Neuronal stem cell (in vitro differentiated cells): ENCODE results near the gene SLC18B1.
A peak's percentile ranks its signal among the peaks of the same experiment; 100 is the strongest.

ENCODE experiments used
- DNase-seq: peaks from one replicate; pipeline ENCODE4 v3.0.0-alpha.2; 2013; ENCODE audit warnings: low spot score
- H2AFZ ChIP-seq: one replicate; pipeline ENCODE4 v1.6.1; 2013; ENCODE audit warnings: mild to moderate bottlenecking, low read length, inconsistent platforms
- H2AK5ac ChIP-seq: 2 replicates; pipeline ENCODE4 v1.6.1; 2013; ENCODE audit warnings: low read depth, mild to moderate bottlenecking, inconsistent platforms, low read length, moderate library complexity, mixed read lengths
- H2BK120ac ChIP-seq: 2 replicates; pipeline ENCODE4 v1.6.1; 2013; ENCODE audit warnings: low read depth, mild to moderate bottlenecking, inconsistent platforms, low read length, moderate library complexity, mixed read lengths
- H2BK12ac ChIP-seq: one replicate; pipeline ENCODE4 v1.6.1; 2013; ENCODE audit warnings: low read length, inconsistent platforms
- H2BK15ac ChIP-seq: 2 replicates; pipeline ENCODE4 v1.6.1; 2013; ENCODE audit warnings: mild to moderate bottlenecking, low read length, inconsistent platforms, mixed read lengths
- H2BK5ac ChIP-seq: one replicate; pipeline ENCODE4 v1.6.1; 2013; ENCODE audit warnings: inconsistent platforms, mild to moderate bottlenecking, low read length, moderate library complexity
- H3K14ac ChIP-seq: one replicate; pipeline ENCODE4 v1.6.1; 2013; ENCODE audit warnings: low read length, inconsistent platforms
- H3K18ac ChIP-seq: 2 replicates; pipeline ENCODE4 v1.6.1; 2013; ENCODE audit warnings: low read length, inconsistent platforms
- H3K23ac ChIP-seq: 2 replicates; pipeline ENCODE4 v1.6.1; 2013; ENCODE audit warnings: low read depth, mild to moderate bottlenecking, mixed read lengths, low read length, inconsistent platforms; ENCODE audit not compliant: poor library complexity
- H3K27ac ChIP-seq: replicated peaks from 3 replicates; pipeline ENCODE4 v1.5.1; 2013; ENCODE audit warnings: low read length, inconsistent platforms
- H3K27me3 ChIP-seq, 3 experiments: 2 replicates each; pipeline ENCODE4 v1.6.1; 2013; ENCODE audit warnings: low read length in 3 of 3, mild to moderate bottlenecking in 2 of 3, inconsistent platforms in 1 of 3, low read depth in 1 of 3, mixed read lengths in 1 of 3, moderate library complexity in 1 of 3; ENCODE audit not compliant: control insufficient read depth in 3 of 3, insufficient read depth in 3 of 3
- H3K36me3 ChIP-seq, 2 donors: replicated peaks in 1 of 2; 2 replicates each; pipeline ENCODE4 v1.6.1; 2013; ENCODE audit warnings: low read length in 2 of 2; ENCODE audit not compliant: control insufficient read depth in 2 of 2, insufficient read depth in 2 of 2
- H3K4ac ChIP-seq: 2 replicates; pipeline ENCODE4 v1.6.1; 2013; ENCODE audit warnings: inconsistent platforms, mild to moderate bottlenecking, low read length, moderate library complexity
- H3K4me1 ChIP-seq, 2 donors: 1 replicate in 1 of 2; 2 replicates in 1 of 2; pipeline ENCODE4 v1.6.1; 2013; ENCODE audit warnings: low read length in 2 of 2, low read depth in 1 of 2; ENCODE audit not compliant: control insufficient read depth in 2 of 2, insufficient read depth in 1 of 2
- H3K4me2 ChIP-seq: one replicate; pipeline ENCODE4 v1.6.1; 2013; ENCODE audit warnings: mild to moderate bottlenecking, low read length, inconsistent platforms; ENCODE audit not compliant: insufficient read depth, poor library complexity, severe bottlenecking
- H3K4me3 ChIP-seq, 2 donors: 2 replicates each; pipeline ENCODE4 v1.5.1; 2013; ENCODE audit warnings: low read length in 2 of 2, mild to moderate bottlenecking in 2 of 2, inconsistent platforms in 1 of 2, moderate library complexity in 1 of 2
- H3K79me1 ChIP-seq: one replicate; pipeline ENCODE4 v1.6.1; 2013; ENCODE audit warnings: low read depth, mild to moderate bottlenecking, inconsistent platforms, low read length, moderate library complexity
- H3K9ac ChIP-seq: one replicate; pipeline ENCODE4 v1.6.1; 2013; ENCODE audit warnings: mild to moderate bottlenecking, low read depth, low read length, inconsistent platforms; ENCODE audit not compliant: poor library complexity
- H3K9me3 ChIP-seq, 2 donors: replicated peaks in 1 of 2; 2 replicates each; pipeline versions ENCODE3 to v1.6.1; 2013; ENCODE audit warnings: low read length in 2 of 2, mild to moderate bottlenecking in 2 of 2, inconsistent platforms in 1 of 2, low read depth in 1 of 2, mixed read lengths in 1 of 2, moderate library complexity in 1 of 2; ENCODE audit not compliant: control insufficient read depth in 2 of 2, insufficient read depth in 1 of 2
- H4K8ac ChIP-seq: one replicate; pipeline ENCODE4 v1.6.1; 2013; ENCODE audit warnings: low read depth, mild to moderate bottlenecking, inconsistent platforms, low read length, moderate library complexity
- H4K91ac ChIP-seq: one replicate; pipeline ENCODE4 v1.6.1; 2013; ENCODE audit warnings: low read length, low read depth, mild to moderate bottlenecking, inconsistent platforms; ENCODE audit not compliant: poor library complexity
- WGBS, 2 donors: extraction: QIAGEN DNeasy Blood & Tissue Kit; methylation state at CpG; one replicate each; pipeline ENCODE4 v1.1.7; 2013; ENCODE audit warnings: missing lambda C conversion rate in 2 of 2, mixed read lengths in 1 of 2; ENCODE audit not compliant: insufficient read length in 2 of 2, insufficient replicate concordance in 1 of 2; ENCODE audit errors: extremely low coverage in 2 of 2; 5-methylcytosine and 5-hydroxymethylcytosine counted together

The SLC18B1 gene

DNA sequence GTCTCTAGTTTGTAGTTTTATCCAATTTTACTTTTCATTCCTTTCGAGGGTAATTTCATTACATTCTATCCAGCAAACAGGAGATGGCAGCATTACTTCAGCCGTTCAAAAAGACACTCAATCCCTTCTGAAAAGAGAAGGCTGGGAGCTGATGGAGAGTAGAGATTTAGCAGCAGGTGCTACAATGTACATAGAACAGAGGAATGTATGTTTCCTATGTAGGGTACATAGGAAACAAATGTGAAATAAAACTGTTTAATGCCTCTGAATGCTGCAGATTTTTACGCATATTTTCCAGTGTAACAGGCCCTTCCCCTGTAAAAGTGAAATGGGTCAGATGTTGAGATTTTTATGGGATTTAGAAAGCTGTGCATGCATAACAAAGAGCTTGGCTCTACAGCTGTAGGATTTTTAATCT, 31.9 kb upstream of the SLC18B1 start:
- WGBS, 2 donors, result no CpG with 5 or more reads among the region's 3 CpGs

DNA sequence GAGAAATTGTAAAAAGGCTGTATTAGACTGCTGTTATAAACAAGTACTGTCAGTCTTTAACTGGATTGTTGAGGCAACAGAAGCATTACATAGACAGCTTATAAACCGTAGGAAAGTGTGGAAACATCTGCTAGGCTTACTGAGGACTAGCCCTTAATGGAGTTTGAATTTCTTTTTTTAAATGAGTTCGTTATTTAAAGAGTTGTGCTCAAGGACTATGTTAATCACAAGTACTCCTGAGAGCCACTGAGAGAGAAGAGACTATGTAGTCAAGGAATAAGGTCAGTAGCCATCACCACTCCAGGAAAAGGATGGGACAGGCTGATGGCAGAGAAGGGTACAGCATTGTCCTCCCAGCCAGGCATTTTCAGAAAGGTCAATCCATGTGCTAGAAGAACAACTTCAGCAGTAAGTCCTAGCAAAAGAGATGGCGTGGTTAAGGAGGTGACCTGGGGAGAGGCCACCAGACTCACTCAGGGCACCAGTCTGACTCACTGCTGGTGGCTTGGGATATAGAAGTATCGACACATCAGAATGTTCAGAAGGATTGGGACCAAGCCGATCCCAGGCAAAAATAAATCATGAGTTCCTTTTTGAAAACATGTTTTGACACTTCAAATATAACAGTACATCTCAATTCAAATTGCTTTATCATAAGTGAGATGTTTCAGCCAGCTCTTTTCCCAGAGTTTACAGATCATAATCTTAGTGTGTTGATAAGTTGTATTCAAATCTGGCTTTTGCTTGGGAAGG, 22.4 kb upstream of the SLC18B1 start:
- no peak for DNase-seq
- Histone ChIP-seq H2AK5ac (no peak overlapping the region), H2BK15ac (no peak overlapping the region), H3K27me3 (no peaks in the 10 kb centered on the region), H3K4me3 (no peak overlapping the region), H3K79me1 (no peaks in the 10 kb centered on the region), H4K91ac (no peak overlapping the region), H3K18ac (no peak overlapping the region), H3K36me3 (peaks cover 26 to 42% of the 10 kb centered on the region in 2 donors), H3K27ac (no peak overlapping the region), H3K4me2 (no peak overlapping the region), H2BK12ac (no peak overlapping the region), H4K8ac (no peak overlapping the region), H3K14ac (no peak overlapping the region), H3K9me3 (no peaks in the 10 kb centered on the region), H2BK5ac (no peak overlapping the region), H3K9ac (no peak overlapping the region), H3K4ac (no peak overlapping the region), H2AFZ (no peak overlapping the region), H3K23ac (no peak overlapping the region), H3K4me1 (peaks cover 2 to 8% of the 10 kb centered on the region in 2 donors), H2BK120ac (no peak overlapping the region)
- WGBS, 2 donors, result no CpG with 5 or more reads among the region's 5 CpGs

More for the DNA sequence above, 31.9 kb upstream of the SLC18B1 start:
- Histone ChIP-seq H2AFZ (no peak overlapping the region), H2BK12ac (no peak overlapping the region), H3K4me1 (no peaks in the 10 kb centered on the region), H3K27me3 (no peaks in the 10 kb centered on the region), H3K4me3 (no peak overlapping the region), H3K36me3 (no peaks in the 10 kb centered on the region), H3K9me3 (no peaks in the 10 kb centered on the region), H2BK5ac (no peak overlapping the region), H3K23ac (no peak overlapping the region), H3K4ac (no peak overlapping the region), H3K14ac (no peak overlapping the region), H3K4me2 (no peak overlapping the region), H3K18ac (no peak overlapping the region), H2BK15ac (no peak overlapping the region), H3K9ac (no peak overlapping the region), H3K27ac (no peak overlapping the region), H4K91ac (no peak overlapping the region), H2AK5ac (no peak overlapping the region), H2BK120ac (no peak overlapping the region), H4K8ac (no peak overlapping the region), H3K79me1 (no peaks in the 10 kb centered on the region)
- DNase-seq, result peak; percentile 51

DNA sequence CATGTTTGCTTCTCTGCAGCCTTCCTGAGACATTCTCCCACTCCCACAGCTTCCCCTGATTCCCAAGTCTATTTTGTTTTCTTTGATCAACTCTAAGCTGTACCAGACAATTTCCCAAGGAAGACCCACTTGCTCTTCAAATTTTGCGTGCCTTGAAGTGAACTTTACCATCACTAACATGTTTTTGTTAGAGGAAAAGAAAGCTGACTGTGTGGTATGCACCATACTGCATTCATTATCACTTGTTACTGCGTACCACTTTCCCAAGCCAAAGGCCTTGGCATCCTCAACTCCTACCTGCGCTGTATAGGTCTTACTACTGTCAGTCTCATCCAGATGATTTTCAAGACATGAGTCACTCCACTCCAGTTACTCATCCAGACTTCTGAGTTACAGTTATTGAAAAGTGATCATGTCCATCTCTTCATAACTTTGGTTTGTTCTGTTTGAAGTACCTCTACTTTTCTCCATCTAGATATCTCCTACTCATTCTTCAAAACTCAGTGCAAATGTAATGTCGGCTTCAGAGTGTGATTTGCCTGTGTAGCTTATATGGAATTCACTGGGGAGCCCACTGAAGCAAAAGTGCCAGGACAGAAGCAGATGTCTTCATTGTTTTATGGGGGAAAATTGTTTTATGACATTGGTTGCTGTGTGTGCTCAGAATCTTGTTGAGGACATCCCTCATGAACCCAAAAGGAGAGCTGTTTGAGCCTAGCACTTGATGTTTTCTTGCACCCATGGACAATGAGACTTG, 21.1 kb upstream of the SLC18B1 start:
- no peak overlapping the region for H3K18ac ChIP-seq
- WGBS, 2 donors, result no CpG with 5 or more reads among the region's 4 CpGs
- H2BK5ac ChIP-seq, result no peak overlapping the region
- H2BK120ac ChIP-seq, result no peak overlapping the region
- no peak for DNase-seq
- no peak overlapping the region for H3K4me2 ChIP-seq
- peaks cover 2 to 13% of the 10 kb centered on the region in 2 donors for H3K4me1 ChIP-seq
- no peak overlapping the region for H2AK5ac ChIP-seq
- no peak overlapping the region for H3K4me3 ChIP-seq
- peaks cover 2% of the 10 kb centered on the region for H3K79me1 ChIP-seq
- H3K14ac ChIP-seq, result no peak overlapping the region
- no peak overlapping the region for H4K91ac ChIP-seq
- H3K9ac ChIP-seq, result no peak overlapping the region
- H2BK15ac ChIP-seq, result no peak overlapping the region
- H2AFZ ChIP-seq, result no peak overlapping the region
- no peaks in the 10 kb centered on the region for H3K9me3 ChIP-seq
- H4K8ac ChIP-seq, result no peak overlapping the region
- H3K4ac ChIP-seq, result no peak overlapping the region
- no peak overlapping the region for H3K23ac ChIP-seq
- H2BK12ac ChIP-seq, result no peak overlapping the region
- no peak overlapping the region for H3K27ac ChIP-seq
- peaks cover 29 to 53% of the 10 kb centered on the region in 2 donors for H3K36me3 ChIP-seq
- H3K27me3 ChIP-seq, result no peaks in the 10 kb centered on the region
